NCI-H1417 (cell line): Measurements from ENCODE around the gene ADGRL3.

ENCODE experiments used
- DNase-seq, 3 experiments: peaks; one replicate each; lab custom pipeline; 2025; lab: John Stamatoyannopoulos, UW

ADGRL3 gene

DNA sequence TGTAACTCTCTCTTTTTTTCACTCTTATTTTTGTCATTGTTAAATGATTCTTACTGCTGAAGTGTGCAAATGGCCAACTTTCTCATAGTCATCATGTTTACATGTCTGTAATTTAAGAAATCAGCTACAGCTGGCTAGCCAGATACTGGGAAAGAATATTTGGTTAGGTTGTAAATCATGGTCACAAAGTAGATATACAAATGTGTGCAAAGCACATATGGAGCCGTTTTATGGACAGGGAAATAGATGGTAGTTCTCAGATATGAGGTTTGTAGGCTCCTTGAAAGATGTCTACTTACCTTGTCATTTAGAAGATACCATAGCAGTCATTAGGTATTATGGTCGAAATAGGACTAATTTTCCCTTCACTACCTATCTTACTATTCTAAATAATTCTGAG is 430.4 kb downstream of the ADGRL3 start:
- no peak for DNase-seq

DNA sequence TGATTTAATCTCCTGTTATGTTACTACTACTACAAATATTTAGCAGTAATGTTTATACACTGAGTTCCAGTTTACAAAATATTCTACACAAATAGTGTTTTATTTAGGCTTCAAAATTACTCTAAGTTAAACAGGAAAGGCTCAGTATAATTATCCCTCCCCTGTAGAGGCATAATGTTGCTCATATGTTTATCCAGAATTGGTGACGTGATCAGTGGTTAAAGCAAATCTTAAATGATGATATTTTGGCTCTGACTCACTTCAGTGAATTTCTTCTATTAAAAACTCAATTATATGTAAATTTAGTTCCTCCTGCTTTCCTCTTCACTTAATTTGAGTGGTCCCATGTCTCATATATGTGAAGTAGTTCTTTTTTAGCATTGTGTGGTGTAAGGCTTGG is 438.5 kb downstream of the ADGRL3 start:
- DNase-seq = peak in 1 of 3 experiments; percentile 18

DNA sequence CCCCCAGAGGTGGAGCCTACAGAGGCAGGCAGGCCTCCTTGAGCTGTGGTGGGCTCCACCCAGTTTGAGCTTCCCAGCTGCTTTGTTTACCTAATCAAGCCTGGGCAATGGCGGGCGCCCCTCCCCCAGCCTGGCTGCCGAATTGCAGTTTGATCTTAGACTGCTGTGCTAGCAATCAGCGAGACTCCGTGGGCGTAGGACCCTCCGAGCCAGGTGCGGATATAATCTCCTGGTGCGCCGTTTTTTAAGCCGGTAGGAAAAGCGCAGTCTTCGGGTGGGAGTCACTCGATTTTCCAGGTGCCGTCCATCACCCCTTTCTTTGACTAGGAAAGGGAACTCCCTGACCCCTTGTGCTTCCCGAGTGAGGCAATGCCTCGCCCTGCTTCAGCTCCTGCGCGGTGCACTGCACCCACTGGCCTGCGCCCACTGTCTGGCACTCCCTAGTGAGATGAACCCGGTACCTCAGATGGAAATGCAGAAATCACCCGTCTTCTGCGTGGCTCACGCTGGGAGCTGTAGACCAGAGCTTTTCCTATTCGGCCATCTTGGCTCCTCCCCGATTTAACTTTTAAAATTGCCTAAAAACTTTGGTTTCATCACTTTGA is 446.7 kb downstream of the ADGRL3 start:
- peak in 1 of 3 experiments; percentile 37 for DNase-seq

DNA sequence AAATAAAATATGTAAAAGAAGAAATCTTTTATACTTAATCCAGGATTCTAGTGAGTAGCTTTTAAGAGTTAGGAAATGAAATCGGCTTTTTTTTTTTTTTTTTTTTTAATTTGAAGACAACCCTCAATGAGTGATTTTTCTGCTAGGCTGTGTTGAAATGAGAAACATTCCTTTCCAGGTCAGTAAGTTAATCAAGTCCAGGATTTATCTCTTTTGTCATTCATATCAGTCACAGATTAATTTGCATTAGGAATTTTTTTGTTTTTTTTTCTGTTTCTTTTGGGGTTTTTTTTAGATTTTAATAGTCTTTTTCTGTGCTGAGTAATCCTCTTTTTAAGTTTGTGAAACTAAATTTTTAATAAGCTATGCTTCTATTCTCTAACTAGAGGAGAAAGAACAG is 448.1 kb downstream of the ADGRL3 start:
- no peak for DNase-seq

DNA sequence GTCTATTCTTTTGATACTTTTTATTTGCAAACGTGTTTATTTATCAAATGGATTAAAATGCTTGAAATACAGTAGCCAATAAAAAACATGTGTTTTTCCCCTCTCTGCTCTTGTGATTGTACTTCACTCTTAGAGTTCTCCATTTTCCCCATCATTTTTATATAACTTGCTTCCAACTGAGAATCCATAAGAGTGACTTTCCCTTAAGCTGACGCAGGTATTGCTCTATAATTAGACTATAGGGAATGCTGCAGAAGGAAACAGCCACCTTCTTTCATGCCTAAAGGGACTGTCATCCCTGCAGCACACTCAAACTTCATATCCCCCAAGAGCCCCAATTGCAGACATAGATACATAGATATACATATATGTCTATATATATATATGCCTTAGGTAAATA is 456.9 kb downstream of the ADGRL3 start:
- DNase-seq = no peak

DNA sequence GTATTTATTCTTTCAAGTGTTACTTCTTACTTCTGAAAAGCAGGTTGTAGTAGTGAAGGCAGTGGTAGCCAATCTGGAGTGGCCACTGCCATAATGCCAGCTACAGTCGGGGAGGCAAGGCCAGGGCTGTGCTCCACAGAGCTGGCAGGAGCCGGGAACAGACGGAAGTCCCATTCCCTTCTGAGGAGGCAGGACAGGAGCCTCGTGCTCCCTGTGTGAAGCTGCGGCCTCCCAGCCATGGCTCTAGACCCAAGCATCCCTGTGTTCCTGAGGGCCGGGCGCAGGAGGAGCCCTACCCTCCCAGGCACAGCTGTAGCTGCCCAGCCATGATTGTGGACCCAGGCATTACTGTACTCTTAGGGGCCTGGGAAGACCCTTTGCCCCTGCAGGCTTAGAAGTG is 461.8 kb downstream of the ADGRL3 start:
- no peak for DNase-seq

DNA sequence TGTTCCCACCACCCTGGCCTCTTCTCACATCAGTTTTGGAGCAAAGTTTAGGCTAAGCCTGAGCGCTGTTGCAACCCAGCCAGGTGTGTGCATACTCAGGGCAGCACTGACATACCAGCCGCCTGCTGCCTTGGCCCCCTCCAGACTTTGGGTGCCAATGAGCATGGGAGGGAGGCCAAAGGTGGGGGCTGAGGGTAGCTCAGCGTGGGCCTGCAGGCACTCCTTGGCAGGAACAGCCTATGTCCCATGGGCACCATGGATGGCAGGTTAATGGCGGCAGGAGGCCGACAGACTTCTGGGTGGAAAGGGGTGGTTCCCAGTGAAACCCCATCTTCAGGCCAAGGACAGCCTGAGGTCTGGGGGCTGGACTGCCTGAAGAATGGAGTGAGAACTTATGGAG is 462.2 kb downstream of the ADGRL3 start:
- no peak for DNase-seq

DNA sequence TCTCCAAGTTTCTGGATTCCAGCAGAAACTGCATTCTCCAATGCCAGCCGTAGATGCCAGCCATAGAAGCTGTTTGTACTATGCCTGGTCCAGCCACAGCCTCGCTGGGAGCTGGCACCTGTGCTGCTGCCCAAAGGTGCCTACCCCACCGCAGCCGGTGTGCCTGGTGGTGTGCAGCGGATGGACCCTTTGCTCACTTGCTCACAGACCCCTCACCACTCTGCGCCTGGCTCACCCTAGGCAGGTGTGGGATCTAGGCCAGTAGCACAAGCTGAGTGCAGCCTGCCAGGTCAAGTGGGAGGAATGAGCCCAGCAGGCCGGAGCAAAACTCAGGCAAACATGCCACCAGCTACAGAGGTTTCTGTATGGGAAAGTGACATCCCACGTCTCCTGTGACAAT is 463.2 kb downstream of the ADGRL3 start:
- DNase-seq = no peak

DNA sequence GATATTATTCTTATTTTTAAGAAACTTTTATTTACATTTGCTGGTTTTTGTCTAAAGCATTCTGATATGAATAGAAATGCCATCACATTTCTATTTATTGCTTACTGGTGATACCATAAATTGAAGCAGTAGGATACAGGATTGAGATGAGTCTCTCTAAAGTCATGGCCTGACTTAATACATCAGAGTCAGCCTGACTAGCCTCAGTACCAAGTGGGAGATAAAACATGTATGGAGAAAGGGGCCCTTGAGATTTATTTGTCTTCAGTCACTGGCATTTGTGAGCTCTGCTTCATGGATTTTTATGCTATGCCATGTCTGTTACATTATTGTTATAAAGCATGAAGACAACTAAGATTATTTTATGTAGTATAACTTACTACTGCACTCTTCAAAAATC is 465.5 kb downstream of the ADGRL3 start:
- no peak for DNase-seq

DNA sequence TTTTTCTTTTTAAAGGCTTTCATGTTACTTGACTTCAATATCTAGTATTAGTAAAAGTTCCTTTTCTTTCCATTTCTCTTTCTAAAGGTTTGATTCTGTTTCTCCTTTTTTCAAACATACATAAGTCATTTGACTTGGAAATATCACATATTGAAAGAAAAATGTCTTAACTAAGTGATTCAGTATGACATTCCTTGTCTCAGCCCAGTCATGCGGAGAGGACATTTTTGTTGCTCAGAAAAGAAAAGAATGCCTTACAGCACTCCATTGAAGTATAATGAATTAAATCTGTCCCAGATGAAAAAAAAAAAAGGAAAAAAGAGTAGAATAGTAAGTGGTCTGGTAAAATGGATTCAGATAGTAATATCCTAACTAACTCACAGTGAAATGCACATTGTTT is 466.1 kb downstream of the ADGRL3 start:
- DNase-seq = no peak

DNA sequence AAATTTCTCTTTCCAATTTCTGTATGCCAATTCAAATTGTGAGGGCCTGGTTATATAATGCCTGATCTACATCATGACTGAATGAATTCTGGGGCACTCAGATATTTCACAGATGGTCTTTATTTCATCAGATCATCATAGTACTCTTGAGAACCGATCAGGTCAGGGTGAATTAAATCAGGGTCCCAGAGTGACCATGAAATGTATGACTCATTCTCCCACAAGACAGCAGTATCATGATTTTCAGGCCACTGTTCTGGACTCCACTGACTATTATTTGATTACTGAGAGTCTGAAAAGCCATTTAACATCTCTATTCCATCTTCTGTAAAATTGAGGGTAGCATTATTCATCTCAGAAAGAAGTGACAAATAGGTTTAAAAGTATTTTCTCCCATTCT is 471.5 kb downstream of the ADGRL3 start:
- no peak for DNase-seq

DNA sequence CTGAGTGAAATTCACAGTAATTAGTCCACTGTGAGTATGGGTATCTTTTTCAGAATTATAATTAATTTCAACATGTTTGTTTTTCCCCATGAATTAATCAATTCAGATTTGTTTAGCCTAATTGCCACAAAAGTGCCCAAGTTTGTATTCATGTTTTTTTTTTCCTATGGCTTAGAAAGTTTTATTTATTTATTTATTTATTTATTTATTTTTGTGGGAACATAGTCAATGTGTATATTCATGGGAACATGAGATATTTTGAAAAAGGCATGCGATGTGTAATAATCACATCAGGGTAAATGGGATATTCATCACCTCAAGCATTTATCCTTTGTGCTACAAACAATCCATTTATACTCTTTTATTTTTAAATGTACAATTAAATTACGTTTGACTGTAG is 475.3 kb downstream of the ADGRL3 start:
- DNase-seq = no peak

DNA sequence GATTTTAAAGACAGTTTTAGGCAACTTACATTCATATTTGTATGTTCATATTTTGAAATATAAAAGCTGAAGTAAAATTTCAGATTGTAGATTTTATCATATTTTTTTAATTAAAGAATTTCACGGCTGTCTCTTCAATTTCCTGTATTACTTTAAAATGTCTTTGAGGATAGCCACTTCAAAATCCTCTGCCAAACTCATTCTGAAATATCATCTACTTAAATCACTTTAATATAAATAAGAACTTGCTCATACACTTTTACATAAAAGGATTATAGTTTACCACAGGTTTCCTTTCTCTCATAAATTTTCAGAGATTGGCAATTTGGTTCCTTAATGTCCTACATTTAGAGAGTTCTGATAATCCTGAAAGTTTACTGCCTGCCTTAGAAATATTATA is 478.2 kb downstream of the ADGRL3 start:
- no peak for DNase-seq

DNA sequence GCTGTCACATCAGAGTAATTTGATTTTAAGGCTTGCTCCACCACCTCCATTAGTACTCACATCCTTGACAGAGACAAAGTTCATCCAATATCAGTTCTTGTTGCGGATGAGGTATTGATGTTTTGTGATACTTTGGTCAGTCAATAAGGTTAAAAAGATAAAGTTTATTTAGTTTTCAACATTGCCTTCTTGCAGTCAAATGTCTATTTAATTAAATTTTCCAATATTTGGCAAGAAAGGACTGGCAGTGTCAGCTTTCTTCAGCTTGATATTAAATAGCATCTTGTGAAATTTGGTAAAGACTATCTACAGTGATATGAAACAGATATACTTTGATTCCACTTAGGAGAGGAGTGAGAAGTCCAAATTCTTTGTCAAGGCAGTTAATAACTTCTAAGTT is 493.4 kb downstream of the ADGRL3 start:
- no peak for DNase-seq

DNA sequence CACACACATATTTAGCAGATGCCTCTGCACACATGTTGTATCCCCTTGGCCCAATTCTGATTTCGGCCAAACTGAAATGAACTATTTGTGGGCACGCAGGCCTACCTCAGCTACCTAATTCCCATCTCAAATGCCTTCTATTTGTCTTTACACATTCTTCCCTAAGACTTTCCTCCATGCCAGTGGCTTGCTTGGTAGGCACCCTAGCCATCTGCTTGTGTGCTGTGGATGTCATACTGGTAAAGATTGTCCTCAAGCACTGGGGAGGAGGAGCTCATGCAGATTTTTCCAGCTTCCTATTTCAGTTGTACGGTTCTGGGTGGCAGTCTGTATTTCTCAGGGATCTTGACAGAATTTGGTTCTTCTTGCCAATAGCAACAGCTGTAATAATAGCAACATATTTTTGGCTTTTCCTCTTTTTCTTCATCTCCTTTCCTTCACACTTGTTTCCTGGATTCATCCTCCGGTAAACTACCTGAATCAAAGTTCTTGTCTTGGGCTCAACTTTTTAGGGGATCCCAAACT is 514.3 kb downstream of the ADGRL3 start:
- DNase-seq = no peak

DNA sequence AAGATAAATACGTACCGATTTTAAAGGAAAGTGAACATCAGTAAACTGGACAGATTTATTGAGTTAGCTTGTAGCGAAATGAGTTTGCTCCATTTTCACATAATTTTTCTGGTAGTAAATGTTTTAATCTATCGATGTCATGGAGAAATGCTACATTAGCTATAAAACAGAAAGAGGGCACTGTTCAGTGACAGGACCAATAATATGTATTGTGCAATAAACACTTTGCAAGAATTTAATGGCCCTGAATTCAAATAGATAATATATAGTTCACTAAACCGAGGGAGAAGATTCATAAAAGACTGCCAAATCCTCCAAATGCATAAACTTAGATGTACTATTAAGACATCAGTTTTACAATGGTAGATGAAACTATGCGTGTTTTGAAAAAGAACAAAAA is 516.3 kb downstream of the ADGRL3 start:
- DNase-seq = no peak

DNA sequence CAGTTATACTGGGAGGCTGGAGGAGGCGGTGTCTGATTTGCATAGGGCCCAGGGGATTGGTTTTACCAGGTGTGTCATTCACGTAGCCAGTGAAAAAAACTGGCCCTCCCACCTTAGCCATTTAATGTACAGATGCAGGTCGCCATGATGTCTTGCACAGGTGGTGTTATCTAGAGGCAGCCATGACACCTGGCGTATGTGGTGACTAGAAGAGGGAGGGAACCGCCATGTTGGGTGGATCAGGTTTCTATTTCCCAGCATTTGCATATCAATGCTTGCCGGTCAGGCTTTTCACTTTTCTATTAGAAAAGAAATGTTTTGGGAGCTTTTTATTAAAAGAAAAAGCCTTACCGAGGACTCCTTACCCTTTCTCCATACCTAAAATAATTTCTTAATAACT is 523.4 kb downstream of the ADGRL3 start:
- DNase-seq = no peak

DNA sequence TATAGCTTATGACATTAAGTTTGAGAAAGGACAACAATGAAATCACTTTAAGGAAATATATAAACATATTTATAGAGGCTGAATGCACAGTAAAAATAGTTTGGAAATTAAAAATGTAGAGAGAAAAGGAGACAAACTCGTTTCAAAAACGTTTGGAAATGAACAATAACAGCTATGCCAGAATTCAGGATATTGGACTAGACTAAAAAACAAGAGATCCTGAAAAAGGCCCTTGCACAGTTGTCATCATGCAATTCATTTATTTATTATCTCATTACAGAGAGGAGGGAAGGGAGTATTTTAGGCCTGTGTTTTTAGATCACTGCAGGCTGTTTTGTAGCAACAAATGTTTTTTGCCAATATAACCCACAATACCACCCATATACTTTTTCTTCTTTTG is 527.2 kb downstream of the ADGRL3 start:
- no peak for DNase-seq

DNA sequence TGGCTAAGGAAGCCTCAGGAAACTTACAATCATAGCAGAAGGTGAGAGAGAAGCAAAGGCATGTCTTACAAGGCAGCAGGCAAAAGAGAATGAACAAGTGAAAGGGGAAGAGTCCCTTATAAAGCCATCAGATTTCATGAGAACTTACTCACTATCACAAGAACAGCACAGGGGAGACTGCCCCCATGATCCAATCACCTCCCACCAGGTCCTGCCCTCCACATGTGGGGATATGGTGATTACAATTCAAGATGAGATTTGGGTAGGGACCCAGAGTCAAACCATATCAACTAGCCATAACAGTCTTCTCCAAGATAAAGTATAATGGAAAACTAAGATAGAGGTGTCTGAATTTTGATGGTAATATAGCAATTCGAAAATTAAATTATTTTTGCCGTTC is 534.3 kb downstream of the ADGRL3 start:
- DNase-seq = no peak

DNA sequence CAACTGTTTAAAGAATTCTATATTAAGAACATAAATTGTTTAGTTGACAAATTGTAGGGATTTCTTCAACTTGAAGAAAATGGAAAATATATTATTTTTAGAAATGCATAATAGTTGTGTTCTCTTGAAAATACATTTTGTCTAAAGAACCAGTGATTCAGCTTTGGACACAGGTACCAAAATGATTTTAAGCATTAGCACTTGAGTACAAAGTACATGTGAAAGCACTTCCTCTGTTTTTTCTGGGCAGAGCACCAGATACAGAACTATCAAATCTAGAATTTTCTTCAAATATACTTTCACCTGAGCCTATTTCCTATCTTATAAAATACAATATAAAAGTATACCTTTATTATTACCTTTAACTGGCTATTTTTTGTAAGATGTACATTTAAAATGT is 539.8 kb downstream of the ADGRL3 start:
- no peak for DNase-seq

DNA sequence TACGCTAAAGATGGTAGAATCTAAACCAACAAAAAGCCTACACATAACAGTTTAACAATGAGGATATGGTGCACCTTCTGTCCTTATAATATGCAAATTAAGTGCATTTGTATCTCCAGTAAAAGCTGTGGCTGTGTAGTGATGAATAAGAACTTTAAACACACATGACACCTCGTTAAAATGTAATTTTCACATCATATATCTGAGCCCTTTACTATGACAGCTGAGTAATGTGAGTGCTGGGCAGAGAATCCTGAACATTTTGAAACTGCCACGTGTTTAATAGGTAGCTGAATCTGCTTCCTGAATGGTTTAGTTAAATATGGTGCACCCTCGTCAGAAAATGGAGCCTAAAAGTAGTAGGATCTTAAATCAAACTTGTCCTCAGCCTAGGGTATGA is 540.8 kb downstream of the ADGRL3 start:
- peak in 2 of 3 experiments; percentile 14 to 46 for DNase-seq

DNA sequence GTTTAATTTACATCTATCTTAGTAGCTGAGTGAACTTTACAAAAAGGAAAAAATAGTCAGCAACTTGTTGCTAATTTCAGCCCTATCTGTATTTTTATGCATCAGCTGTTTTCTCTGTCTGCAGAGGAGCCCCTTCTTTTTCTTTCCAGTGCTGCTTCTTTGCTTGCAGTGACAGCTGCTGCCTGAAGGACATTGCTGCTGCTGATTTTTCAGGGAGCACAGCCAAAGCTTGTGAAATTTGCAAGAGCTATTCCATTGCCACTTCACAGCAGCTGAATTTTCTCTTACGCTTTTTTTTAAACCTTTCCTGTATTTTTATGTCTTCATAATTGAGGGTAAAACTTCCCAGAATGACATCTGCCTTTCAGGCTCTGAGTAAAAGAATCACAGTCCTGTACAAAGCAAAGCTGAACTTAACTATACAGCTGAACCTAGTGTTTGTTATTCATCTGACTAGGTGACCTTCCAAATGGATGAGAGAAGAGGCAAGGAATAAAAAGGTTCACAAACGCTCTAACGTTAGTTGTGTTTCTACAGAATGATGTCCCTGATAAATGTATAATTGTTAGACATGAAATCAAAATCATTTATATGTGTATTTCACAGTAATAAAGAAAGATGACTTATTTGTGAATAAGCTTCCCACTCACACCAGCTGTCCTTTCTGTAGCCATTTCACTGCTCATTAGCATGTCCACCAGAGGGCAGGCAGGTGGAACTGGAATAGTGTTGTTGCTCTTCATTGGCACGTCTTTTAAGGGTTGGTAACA is 541.4 kb downstream of the ADGRL3 start:
- peak in 1 of 3 experiments; percentile 49 for DNase-seq

DNA sequence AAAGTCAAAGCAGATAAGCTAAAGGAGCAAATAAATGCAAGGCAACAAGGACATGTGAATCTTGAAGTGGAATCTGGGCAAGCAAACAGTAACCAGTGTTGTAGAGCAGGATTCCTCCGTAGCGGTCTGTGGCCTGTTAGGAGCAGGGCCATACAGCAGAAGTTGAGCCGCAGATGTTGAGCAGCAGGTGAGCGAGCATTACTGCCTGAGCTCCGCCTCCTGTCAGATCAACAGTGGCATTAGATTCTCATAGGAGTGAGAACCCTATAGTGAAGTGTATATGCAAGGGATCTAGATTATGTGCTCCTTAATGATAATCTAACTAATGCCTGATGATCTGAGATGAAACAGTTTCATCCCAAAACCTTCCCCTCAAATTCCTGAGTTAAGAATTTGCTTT is 550.7 kb downstream of the ADGRL3 start:
- no peak for DNase-seq

DNA sequence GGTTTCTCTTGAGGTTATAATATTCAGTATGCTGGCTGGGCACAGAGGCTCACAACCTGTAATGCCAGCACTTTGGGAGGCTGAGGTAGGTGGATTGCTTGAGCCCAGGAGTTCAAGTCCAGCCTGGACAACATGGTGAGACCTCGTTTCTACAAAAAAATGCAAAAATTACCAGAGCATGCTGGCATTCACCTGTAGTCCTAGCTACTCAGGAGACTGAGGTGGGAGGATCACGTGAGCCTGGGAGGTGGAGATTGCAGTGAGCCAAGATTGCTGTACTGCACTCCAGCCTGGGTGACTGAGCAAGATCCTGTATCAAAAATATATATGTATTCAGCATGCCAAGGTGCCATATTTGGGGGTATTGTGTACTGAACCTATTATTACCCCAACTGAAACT is 552.5 kb downstream of the ADGRL3 start:
- no peak for DNase-seq
